HepG2 (cell line): ENCODE results near the gene WIPF2. TPM values are rescaled to one million over a fixed set of nuclear protein-coding genes. Genes with fewer than 3 reads are reported as not detected.

Source experiments
- AHDC1 ChIP-seq: sonication (generic); formaldehyde crosslinking; IDR thresholded peaks from 2 replicates; pipeline ENCODE4 v1.5.1; 2020; ENCODE audit warnings: mild to moderate bottlenecking, missing genetic modification reagents, borderline replicate concordance
- ARID4A ChIP-seq: sonication (generic); formaldehyde crosslinking; IDR thresholded peaks from 2 replicates; pipeline ENCODE4 v1.5.0; 2020; ENCODE audit warnings: mild to moderate bottlenecking, missing genetic modification reagents, borderline replicate concordance
- GRHL1 ChIP-seq: sonication (generic); formaldehyde crosslinking; conservative IDR thresholded peaks from 2 replicates; pipeline ENCODE4 v1.8.0; 2022; ENCODE audit warnings: missing genetic modification reagents
- MAZ ChIP-seq, 2 experiments: sonication (generic) in 1 of 2; formaldehyde crosslinking in 1 of 2; IDR thresholded peaks; 2 replicates each; pipeline versions ENCODE4 v1.5.0 to v1.6.1; 2012 to 2020; ENCODE audit warnings: low read depth in 2 of 2, mild to moderate bottlenecking in 2 of 2, borderline replicate concordance in 1 of 2, improper control_type of control experiment in 1 of 2, low read length in 1 of 2, missing genetic modification reagents in 1 of 2, moderate library complexity in 1 of 2
- SOX13 ChIP-seq, 3 experiments: fragments of 450-650 bp in 1 of 3; sonication (generic) in 1 of 3; formaldehyde crosslinking in 1 of 3; IDR thresholded peaks in 2 of 3; conservative IDR thresholded peaks in 1 of 3; 2 replicates each; pipeline versions ENCODE4 v1.5.0 to v1.6.1; 2016 to 2020; ENCODE audit warnings: antibody characterized with exemption in 1 of 3, mild to moderate bottlenecking in 1 of 3, missing compliant biosample characterization in 1 of 3, missing genetic modification reagents in 1 of 3, moderate library complexity in 1 of 3
- ZNF33B ChIP-seq: sonication (generic); formaldehyde crosslinking; IDR thresholded peaks from 2 replicates; pipeline ENCODE4 v1.5.1; 2020; ENCODE audit warnings: mild to moderate bottlenecking, missing genetic modification reagents
- ZNF34 ChIP-seq: sonication (generic); formaldehyde crosslinking; IDR thresholded peaks from 2 replicates; pipeline ENCODE4 v1.4.0; 2020; ENCODE audit warnings: mild to moderate bottlenecking, missing genetic modification reagents, borderline replicate concordance
- ZNF644 ChIP-seq: IDR thresholded peaks from 2 replicates; pipeline ENCODE4 v1.6.1; 2016; ENCODE audit warnings: low read depth
- ZNF780A ChIP-seq: sonication (generic); formaldehyde crosslinking; IDR thresholded peaks from 2 replicates; pipeline ENCODE4 v1.8.0; 2022; ENCODE audit warnings: mild to moderate bottlenecking, missing genetic modification reagents, moderate library complexity
- ZNF784 ChIP-seq: sonication (generic); formaldehyde crosslinking; IDR thresholded peaks from 2 replicates; pipeline ENCODE4 v1.5.1; 2020; ENCODE audit warnings: missing genetic modification reagents, mild to moderate bottlenecking, borderline replicate concordance
- polyA plus RNA-seq, 8 experiments: library from polyadenylated mRNA; depleted of rRNA in 3 of 8; stranded (reverse) in 7 of 8; unstranded in 1 of 8; fragments of >200 nt; fragmentation: Illumina TruSeq in 4 of 8; extraction: Trizol in 4 of 8; gene quantifications; 2 replicates each; pipeline versions ENCODE4 v1.2.1 to v1.2.3, GENCODE V29; 2011 to 2016; ENCODE audit warnings: low read depth in 4 of 8, missing spikeins in 1 of 8, mixed read lengths in 1 of 8; ENCODE audit not compliant: insufficient read depth in 1 of 8
- total RNA-seq, 5 experiments: library from RNA; depleted of rRNA; stranded (reverse); fragments of >200 nt; fragmentation: Illumina TruSeq; extraction: Trizol; gene quantifications; 2 replicates each; pipeline ENCODE4 v1.2.3, GENCODE V29; 2016; ENCODE audit warnings: low read depth in 1 of 5

The WIPF2 gene
- total and polyA plus RNA-seq, 2 of the 13 experiments (the other 11 are each of a cell fraction or from before 2014, with no cell fraction given) = 7.2 to 10.8 TPM

- TF ChIP-seq ARID4A (CRISPR knock-in tag) (peak; percentile 90; the same call in 1 of the 2 replicates), SOX13 (IDR thresholded peaks at IDR 0.05) (no peak), SOX13 (CRISPR knock-in tag; conservative IDR thresholded peaks at IDR 0.05 in 1 of 2, IDR thresholded peaks at IDR 0.05 in 1 of 2) (peak in 1 of 2 experiments; percentile 48; a peak in 1 of 4 replicates), ZNF780A (CRISPR knock-in tag) (no peak), ZNF644 (CRISPR knock-in tag) (no peak), AHDC1 (CRISPR knock-in tag) (peak; percentile 71; the same call in 1 of the 2 replicates), MAZ (IDR thresholded peaks at IDR 0.05; ENCODE audit: borderline replicate concordance, low read depth, low read length) (peak; percentile 46; the same call in 1 of the 2 replicates), MAZ (CRISPR knock-in tag; IDR thresholded peaks at IDR 0.05; ENCODE audit: low read depth) (peak; percentile 64; the same call in 1 of the 2 replicates), ZNF33B (CRISPR knock-in tag) (0 out of 2 replicates have a peak, but pooled peaks have one; percentile 15), ZNF34 (CRISPR knock-in tag) (0 out of 2 replicates have a peak, but pooled peaks have one; percentile 36), GRHL1 (CRISPR knock-in tag) (no peak), ZNF784 (CRISPR knock-in tag) (no peak; the same call in 1 of the 2 replicates)
Measured at GRCh38 chr17:40317880-40318829, 99.1 kb downstream of the WIPF2 start (continued).
